Measurements from ENCODE around the gene COA1. TPM values are rescaled to one million over a fixed set of nuclear protein-coding genes. Genes with fewer than 3 reads are reported as not detected.
A peak's percentile ranks its signal among the peaks of the same experiment; 100 is the strongest.
"Not testable (repeated sequence)": the region's sequence is repeated elsewhere in the genome, so short reads cannot be mapped to it uniquely, and the experiment has no call there.

Gene COA1
- total and polyA plus RNA-seq, 2 experiments from 2014 or later: 152 to 220 TPM

- H3K27ac ChIP-seq: no peak overlapping the region
- no peak for TF ChIP-seq CTCF (IDR thresholded peaks at IDR 0.05; ENCODE audit: low read depth, low read length)
- no peaks in the 10 kb centered on the region for H3K9me3 ChIP-seq (ENCODE audit: low read depth)
- no peak for DNase-seq (ENCODE audit: low read depth in 1 of 2, low spot score in 1 of 2)
- no peaks in the 10 kb centered on the region for H3K4me1 ChIP-seq (ENCODE audit: low read depth)
- H3K4me3 ChIP-seq: no peak overlapping the region
- H3K27me3 ChIP-seq: no peaks in the 10 kb centered on the region
- H3K36me3 ChIP-seq: no peaks in the 10 kb centered on the region
Observed at GRCh38 chr7:43689115-43689514, 40.2 kb downstream of the COA1 start.

DNA sequence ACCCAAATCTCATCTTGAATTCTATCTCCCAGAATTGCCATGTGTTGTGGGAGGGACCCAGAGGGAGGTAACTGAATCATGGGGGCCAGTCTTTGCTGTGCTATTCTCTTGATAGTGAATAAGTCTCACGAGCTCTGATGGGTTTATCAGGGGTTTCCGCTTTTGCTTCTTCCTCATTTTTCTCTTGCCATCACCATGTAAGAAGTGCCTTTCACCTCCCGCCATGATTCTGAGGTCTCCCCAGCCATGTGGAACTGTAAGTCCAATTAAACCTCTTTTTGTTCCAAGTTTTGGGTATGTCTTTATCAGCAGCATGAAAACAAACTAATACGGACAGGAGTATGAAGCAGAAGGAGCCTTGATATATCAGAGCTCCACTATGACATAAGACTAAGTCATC lies 41.5 kb downstream of the COA1 start:
- not testable (repeated sequence) for H3K27ac ChIP-seq; H3K9me3 ChIP-seq (ENCODE audit: low read depth); DNase-seq (ENCODE audit: low read depth in 1 of 2, low spot score in 1 of 2); H3K36me3 ChIP-seq; H3K4me3 ChIP-seq; H3K4me1 ChIP-seq (ENCODE audit: low read depth); H3K27me3 ChIP-seq

DNA sequence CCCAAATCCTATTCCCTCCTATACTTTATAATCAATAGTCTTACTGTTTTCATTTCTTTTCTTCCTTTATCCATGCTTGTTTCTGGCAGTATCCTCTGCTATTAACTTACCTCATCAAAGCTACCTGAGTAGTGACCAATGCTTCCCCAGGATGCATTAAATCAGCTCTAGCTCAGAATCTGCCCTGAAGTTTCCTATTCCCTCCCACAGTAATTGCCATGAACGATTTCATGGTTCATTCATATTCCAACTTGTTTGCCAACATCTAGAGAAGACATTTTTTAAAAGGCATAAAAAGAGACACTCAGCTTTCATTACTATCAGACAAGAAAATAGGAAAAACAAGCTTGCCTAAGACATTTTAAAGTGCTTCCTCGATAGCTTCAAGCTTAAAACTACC lies 42.3 kb downstream of the COA1 start:
- no peak for TF ChIP-seq CTCF (IDR thresholded peaks at IDR 0.05; ENCODE audit: low read depth, low read length)
- no peaks in the 10 kb centered on the region for H3K4me1 ChIP-seq (ENCODE audit: low read depth)
- no peaks in the 10 kb centered on the region for H3K36me3 ChIP-seq
- H3K4me3 ChIP-seq: no peak overlapping the region
- H3K27me3 ChIP-seq: no peaks in the 10 kb centered on the region
- no peak for DNase-seq (ENCODE audit: low read depth in 1 of 2, low spot score in 1 of 2)
- no peaks in the 10 kb centered on the region for H3K9me3 ChIP-seq (ENCODE audit: low read depth)
- no peak overlapping the region for H3K27ac ChIP-seq

DNA sequence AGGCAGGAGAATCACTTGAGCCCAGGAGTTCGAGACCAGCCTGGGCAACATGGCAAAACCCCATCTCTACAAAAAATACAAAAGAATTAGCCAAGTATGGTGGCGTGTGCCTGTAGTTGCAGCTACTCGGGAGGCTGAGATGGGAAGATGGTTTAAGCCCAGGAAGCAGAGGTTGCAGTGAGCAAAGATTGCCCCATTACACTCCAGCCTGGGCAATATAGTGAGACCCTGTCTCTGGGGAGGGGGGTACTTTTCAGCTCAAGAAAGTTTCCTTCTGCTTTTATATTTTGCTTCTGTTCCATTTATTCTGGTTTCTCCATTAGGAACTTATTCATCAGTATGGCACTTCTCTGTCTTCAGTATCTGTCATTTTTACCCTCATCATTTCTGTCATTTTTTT lies 48.6 kb downstream of the COA1 start:
- DNase-seq (ENCODE audit: low read depth in 1 of 2, low spot score in 1 of 2): no peak
- Histone ChIP-seq H3K9me3 (ENCODE audit: low read depth) (no peaks in the 10 kb centered on the region), H3K27me3 (no peaks in the 10 kb centered on the region), H3K4me1 (ENCODE audit: low read depth) (peaks cover 12% of the 10 kb centered on the region), H3K36me3 (no peaks in the 10 kb centered on the region), H3K27ac (peak overlapping the region; percentile 82), H3K4me3 (no peak overlapping the region)
- no peak for TF ChIP-seq CTCF (IDR thresholded peaks at IDR 0.05; ENCODE audit: low read depth, low read length)

DNA sequence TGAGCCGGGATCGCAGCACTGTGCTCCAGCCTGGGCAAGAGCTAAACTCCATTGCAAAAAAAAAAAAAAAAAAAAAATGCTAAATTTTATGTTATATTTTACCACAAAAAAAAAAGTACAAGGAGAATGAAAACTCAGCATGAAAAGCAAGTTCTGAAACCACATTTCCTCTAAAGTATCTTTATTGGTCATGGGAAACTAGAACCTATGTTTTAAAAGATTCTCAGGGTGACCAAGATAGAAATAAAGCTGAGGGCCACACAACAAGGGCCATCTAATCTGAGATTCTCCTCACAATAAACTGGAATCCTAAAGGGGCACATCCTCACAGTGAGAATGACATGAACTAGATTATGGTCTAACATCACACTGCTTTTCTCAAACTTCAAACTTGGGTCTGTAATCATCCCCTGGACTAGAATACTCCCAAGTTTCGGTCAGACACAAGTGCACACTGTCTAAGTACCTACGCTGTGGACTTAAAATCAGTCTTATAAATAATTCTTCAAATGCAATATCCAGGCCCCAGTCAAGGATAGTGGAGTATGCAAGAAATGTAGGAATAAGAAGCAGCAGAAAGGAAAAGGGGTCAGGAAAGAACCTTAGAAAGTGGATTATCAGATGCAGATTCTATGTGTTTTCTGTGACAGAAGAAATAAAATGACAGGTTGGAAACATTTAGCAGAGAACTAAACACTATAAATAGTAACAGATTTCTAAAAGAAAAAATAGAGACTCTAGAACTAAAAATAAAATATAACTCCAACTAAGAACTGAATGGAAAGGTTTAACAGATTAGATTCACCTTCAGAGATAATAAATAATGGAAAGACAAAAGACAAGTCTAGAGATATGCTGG lies 49.9 kb downstream of the COA1 start:
- H3K27me3 ChIP-seq: no peaks in the 10 kb centered on the region
- H3K9me3 ChIP-seq (ENCODE audit: low read depth): no peaks in the 10 kb centered on the region
- no peaks in the 10 kb centered on the region for H3K36me3 ChIP-seq
- no peak overlapping the region for H3K4me3 ChIP-seq
- no peak for TF ChIP-seq CTCF (IDR thresholded peaks at IDR 0.05; ENCODE audit: low read depth, low read length)
- DNase-seq (ENCODE audit: low read depth in 1 of 2, low spot score in 1 of 2): no peak
- peak overlapping the region; percentile 82 for H3K27ac ChIP-seq
- H3K4me1 ChIP-seq (ENCODE audit: low read depth): peaks cover 12% of the 10 kb centered on the region

DNA sequence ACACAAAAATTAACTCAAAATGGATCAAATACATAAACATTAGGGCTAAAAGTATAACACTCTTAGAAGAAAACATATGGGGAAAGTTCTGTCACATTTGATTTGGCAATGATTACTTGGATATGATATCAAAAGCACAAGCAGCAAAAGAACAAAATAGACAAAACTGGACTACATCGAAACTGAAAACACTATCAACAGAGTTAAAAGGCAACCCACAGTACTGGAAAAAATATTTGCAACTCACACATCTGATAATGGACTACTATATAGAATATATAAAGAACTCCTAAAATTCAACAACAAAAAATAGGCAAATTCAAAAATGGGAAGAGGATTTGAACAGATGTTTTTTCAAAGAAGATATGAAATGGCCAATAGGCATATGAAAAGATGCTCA lies 51.0 kb downstream of the COA1 start:
- TF ChIP-seq CTCF (IDR thresholded peaks at IDR 0.05; ENCODE audit: low read depth, low read length): no peak
- no peaks in the 10 kb centered on the region for H3K36me3 ChIP-seq
- no peak overlapping the region for H3K27ac ChIP-seq
- no peak overlapping the region for H3K4me3 ChIP-seq
- no peaks in the 10 kb centered on the region for H3K27me3 ChIP-seq
- DNase-seq (ENCODE audit: low read depth in 1 of 2, low spot score in 1 of 2): no peak
- H3K4me1 ChIP-seq (ENCODE audit: low read depth): peaks cover 12% of the 10 kb centered on the region
- no peaks in the 10 kb centered on the region for H3K9me3 ChIP-seq (ENCODE audit: low read depth)
